Cardiac muscle cell (in vitro differentiated cells and primary cell): Measurements from ENCODE around the gene FNBP1L. TPM values are rescaled to one million over a fixed set of nuclear protein-coding genes. Genes with fewer than 3 reads are reported as not detected.

Experiments used
- DNase-seq, 2 donors: peaks; one replicate each; pipeline versions ENCODE4 v3.0.0 to v3.0.0-alpha.2; 2010 to 2017; ENCODE audit warnings: low read depth in 1 of 2, low spot score in 1 of 2
- H3K27ac ChIP-seq: fragments of 200-600 bp; sonication (generic); 2 replicates; pipeline ENCODE4 v1.5.1; 2016
- H3K27me3 ChIP-seq: fragments of 200-600 bp; sonication (generic); 2 replicates; pipeline ENCODE4 v1.6.0; 2016; ENCODE audit warnings: control low read depth
- H3K36me3 ChIP-seq: fragments of 200-600 bp; sonication (generic); 2 replicates; pipeline ENCODE4 v1.5.1; 2016; ENCODE audit warnings: control low read depth
- H3K4me1 ChIP-seq: fragments of 200-600 bp; sonication (generic); 2 replicates; pipeline ENCODE4 v1.8.1; 2017; ENCODE audit warnings: low read depth, mild to moderate bottlenecking, mixed run types
- H3K4me3 ChIP-seq: fragments of 200-600 bp; sonication (generic); 2 replicates; pipeline ENCODE4 v1.5.1; 2016; ENCODE audit warnings: mild to moderate bottlenecking
- H3K9me3 ChIP-seq: fragments of 200-600 bp; sonication (generic); 2 replicates; pipeline ENCODE4 v1.5.1; 2017; ENCODE audit warnings: low read depth, mild to moderate bottlenecking, control low read depth
- polyA plus RNA-seq: library from polyadenylated mRNA; unstranded; fragments of >200 nt; fragmentation: Nextera tagmentation; extraction: Ambion mirVana; gene quantifications from 2 replicates; pipeline ENCODE4 v1.2.1, GENCODE V29; 2016
- total RNA-seq: library from RNA; depleted of rRNA; stranded (reverse); fragments of >200 nt; gene quantifications from 2 replicates; pipeline ENCODE4 v1.2.3, GENCODE V29; 2016
- TF ChIP-seq, protein P1 (sequence below): IDR thresholded peaks from 2 replicates; pipeline ENCODE4 v1.5.1; 2012; ENCODE audit warnings: low read depth, mild to moderate bottlenecking, low read length

Gene FNBP1L
- total and polyA plus RNA-seq, 2 experiments from 2014 or later, result 12.3 to 13.8 TPM

DNA sequence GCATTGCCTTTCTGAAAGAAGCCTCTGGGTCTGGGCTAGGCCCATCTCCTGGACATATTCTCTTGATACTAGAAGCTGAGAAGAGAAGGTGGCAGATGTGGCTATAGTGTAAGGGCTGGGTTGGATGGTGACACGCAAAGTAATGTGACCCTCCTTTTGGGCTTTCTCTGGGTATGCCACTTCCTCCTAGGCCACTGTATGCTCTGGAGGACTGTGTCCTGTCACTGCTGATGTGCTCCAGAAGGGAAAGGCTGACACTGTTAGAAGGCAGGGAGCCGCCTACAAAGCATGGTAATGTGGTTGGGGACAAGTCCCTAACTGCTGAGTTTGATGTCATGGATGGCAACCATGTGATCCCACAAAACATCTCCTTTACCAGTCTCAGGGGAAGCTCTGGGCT is 121.6 kb downstream of the FNBP1L start:
- no peak overlapping the region for H3K27ac ChIP-seq
- TF ChIP-seq, protein P1, sequence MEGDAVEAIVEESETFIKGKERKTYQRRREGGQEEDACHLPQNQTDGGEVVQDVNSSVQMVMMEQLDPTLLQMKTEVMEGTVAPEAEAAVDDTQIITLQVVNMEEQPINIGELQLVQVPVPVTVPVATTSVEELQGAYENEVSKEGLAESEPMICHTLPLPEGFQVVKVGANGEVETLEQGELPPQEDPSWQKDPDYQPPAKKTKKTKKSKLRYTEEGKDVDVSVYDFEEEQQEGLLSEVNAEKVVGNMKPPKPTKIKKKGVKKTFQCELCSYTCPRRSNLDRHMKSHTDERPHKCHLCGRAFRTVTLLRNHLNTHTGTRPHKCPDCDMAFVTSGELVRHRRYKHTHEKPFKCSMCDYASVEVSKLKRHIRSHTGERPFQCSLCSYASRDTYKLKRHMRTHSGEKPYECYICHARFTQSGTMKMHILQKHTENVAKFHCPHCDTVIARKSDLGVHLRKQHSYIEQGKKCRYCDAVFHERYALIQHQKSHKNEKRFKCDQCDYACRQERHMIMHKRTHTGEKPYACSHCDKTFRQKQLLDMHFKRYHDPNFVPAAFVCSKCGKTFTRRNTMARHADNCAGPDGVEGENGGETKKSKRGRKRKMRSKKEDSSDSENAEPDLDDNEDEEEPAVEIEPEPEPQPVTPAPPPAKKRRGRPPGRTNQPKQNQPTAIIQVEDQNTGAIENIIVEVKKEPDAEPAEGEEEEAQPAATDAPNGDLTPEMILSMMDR, result no peak
- no peak for DNase-seq

DNA sequence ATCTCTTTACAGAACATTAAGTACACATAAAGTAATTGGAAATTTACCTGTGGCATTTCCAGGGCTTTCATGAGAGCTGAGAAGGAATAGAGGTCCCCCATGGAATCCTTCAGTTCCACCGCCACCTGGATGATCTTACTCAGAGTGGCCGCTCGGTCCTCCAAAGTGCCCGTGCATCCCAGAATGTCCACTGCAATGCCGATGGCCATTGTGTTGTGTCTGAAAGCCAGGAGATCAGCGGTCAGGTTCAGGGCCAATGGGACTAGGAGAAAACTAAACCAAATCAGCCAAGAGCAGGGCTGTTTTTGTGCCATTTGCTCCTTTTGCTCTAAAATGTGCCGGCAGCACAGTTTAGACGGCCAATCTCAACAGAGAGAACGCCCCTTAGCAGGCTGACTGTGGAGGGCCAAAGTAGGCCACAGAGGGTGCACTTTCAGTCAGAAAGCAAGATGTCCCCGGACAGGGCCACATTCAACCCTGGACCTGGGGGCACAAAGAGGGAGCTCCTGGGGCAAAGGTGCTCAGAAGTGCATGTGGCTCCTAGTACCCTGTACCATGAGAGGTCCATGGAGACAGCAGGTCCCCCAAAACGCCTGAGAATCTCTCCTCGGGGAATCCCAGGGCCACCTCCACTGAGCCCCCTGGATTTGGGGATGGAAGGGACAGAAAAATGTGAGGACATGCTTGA is 123.8 kb downstream of the FNBP1L start:
- H3K27ac ChIP-seq, result no peak overlapping the region
- no peak for DNase-seq
- H3K27me3 ChIP-seq, result peaks cover 41% of the 10 kb centered on the region

More for the DNA sequence above, 121.6 kb downstream of the FNBP1L start:
- Histone ChIP-seq H3K27me3 (peaks cover 21% of the 10 kb centered on the region), H3K36me3 (no peaks in the 10 kb centered on the region), H3K9me3 (no peaks in the 10 kb centered on the region), H3K4me3 (no peak overlapping the region), H3K4me1 (no peaks in the 10 kb centered on the region)

DNA sequence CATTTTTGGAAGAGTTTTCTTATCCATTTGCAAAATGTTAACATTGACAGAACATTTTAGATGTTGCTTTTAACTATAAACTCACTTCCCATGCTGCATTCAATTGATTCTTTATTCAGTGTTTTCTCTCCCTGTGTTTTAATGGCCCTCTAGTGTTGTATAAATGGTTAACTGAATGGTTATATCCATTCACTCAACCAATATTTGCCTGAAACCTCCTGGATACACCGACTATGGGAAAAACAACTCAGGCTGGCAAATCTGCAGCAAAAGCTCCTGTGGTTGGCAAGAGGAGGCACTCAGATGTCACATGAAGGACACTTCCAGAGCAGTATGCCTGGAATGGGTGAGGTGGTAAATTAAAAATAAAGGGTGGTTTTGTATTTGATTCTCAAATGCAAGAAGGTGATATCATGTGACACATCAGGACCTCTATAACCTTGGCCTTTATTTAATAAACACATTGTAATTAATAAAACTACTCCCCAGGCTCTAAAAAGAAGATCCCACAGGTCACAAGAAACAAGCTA is 126.1 kb downstream of the FNBP1L start:
- peaks cover 62% of the 10 kb centered on the region for H3K27me3 ChIP-seq
- no peaks in the 10 kb centered on the region for H3K9me3 ChIP-seq
- H3K27ac ChIP-seq, result no peak overlapping the region
- no peak overlapping the region for H3K4me3 ChIP-seq
- no peak for DNase-seq
- no peaks in the 10 kb centered on the region for H3K36me3 ChIP-seq
- TF ChIP-seq, protein P1, result no peak
- no peaks in the 10 kb centered on the region for H3K4me1 ChIP-seq

More for the DNA sequence above, 123.8 kb downstream of the FNBP1L start:
- H3K4me1 ChIP-seq, result no peaks in the 10 kb centered on the region
- no peaks in the 10 kb centered on the region for H3K36me3 ChIP-seq
- no peaks in the 10 kb centered on the region for H3K9me3 ChIP-seq
- H3K4me3 ChIP-seq, result no peak overlapping the region
- TF ChIP-seq, protein P1, result no peak

DNA sequence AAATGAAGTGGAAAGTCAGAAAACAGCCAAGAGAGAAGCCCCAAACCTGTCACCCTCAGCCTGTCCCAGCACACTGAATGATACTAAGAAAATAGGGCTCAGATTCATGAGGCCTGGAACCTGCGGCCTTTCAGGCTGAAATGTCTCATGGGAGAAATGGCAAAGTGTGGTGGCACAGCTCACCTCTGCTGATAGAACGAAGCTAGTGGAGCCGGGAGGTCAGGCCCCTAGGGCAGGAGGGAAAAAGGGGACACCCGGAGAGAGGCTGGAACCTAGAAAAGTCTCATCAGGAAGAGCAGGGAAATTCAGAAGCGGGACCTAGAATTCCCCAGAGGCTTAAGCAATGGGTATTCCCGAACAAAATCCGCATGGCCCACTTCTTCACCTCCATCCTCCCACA is 126.6 kb downstream of the FNBP1L start:
- no peak for DNase-seq
- TF ChIP-seq, protein P1, result no peak

DNA sequence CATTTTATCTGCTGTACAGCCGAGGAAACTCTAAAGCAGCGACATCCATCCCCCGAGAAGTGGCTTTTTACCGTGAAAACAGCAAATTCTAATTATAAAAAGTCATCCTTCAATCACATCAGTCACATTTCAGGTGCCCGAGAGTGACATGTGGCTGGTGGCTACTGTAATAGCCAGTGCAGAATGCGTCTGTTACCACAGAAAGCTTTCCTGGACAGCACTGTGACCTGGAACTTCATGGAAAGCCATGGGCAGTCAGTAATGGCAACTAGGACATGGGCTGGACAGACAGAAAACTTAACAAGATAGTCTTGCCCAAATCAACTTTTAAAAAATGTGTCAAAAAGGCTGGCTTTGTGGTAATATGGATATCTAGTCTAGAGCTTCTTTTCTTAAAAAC is 127.1 kb downstream of the FNBP1L start:
- Histone ChIP-seq H3K4me3 (no peak overlapping the region), H3K27ac (no peak overlapping the region), H3K4me1 (no peaks in the 10 kb centered on the region), H3K27me3 (peaks cover 72% of the 10 kb centered on the region), H3K9me3 (no peaks in the 10 kb centered on the region), H3K36me3 (no peaks in the 10 kb centered on the region)
- TF ChIP-seq, protein P1, result no peak
- no peak for DNase-seq

More for the DNA sequence above, 126.6 kb downstream of the FNBP1L start:
- H3K27me3 ChIP-seq, result peaks cover 67% of the 10 kb centered on the region
- H3K36me3 ChIP-seq, result no peaks in the 10 kb centered on the region
- no peak overlapping the region for H3K4me3 ChIP-seq
- H3K4me1 ChIP-seq, result no peaks in the 10 kb centered on the region
- H3K9me3 ChIP-seq, result no peaks in the 10 kb centered on the region
- no peak overlapping the region for H3K27ac ChIP-seq
